Epithelial cell of proximal tubule (primary cell): Measurements from ENCODE around the gene TMX2. TPM values are rescaled to one million over a fixed set of nuclear protein-coding genes. Genes with fewer than 3 reads are reported as not detected.
A peak's percentile ranks its signal among the peaks of the same experiment; 100 is the strongest.

ENCODE experiments used
- DNase-seq: peaks from one replicate; pipeline ENCODE4 v3.0.0-alpha.2; 2011; ENCODE audit warnings: low read depth
- H3K4me3 ChIP-seq: 2 replicates; pipeline ENCODE4 v1.5.1; 2011; ENCODE audit warnings: low read depth, mild to moderate bottlenecking, low read length
- total RNA-seq: library from RNA; depleted of rRNA; stranded (reverse); fragments of >200 nt; gene quantifications from 2 replicates; pipeline ENCODE4 v1.2.3, GENCODE V29; 2015
- TF ChIP-seq, protein P1 (sequence below): conservative IDR thresholded peaks from 2 replicates; pipeline ENCODE4 v1.5.1; 2012; ENCODE audit warnings: low read depth, mild to moderate bottlenecking, low read length

TMX2 gene
- total RNA-seq, 1 donor from 2014 or later: 61.8 TPM

DNA sequence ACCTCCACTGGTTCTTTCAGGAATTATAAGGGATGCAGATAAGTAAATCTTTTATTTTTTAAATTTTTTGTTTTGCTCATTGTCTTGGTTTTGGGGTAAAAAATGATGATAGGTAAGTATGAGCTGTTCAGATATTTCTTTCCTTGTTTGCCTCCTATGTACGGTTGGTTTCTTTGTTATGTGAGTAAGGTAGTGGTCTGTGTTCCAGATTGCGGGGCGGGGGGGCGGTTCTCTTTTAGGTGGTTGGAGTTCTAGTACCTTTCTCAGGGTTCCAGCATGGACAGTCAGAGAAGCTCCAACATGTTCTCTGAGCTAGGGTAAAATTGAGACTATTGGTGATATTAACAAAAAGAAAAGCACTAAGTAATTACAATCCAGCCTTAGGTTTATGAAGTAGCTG is 51.6 kb downstream of the TMX2 start:
- TF ChIP-seq, protein P1, sequence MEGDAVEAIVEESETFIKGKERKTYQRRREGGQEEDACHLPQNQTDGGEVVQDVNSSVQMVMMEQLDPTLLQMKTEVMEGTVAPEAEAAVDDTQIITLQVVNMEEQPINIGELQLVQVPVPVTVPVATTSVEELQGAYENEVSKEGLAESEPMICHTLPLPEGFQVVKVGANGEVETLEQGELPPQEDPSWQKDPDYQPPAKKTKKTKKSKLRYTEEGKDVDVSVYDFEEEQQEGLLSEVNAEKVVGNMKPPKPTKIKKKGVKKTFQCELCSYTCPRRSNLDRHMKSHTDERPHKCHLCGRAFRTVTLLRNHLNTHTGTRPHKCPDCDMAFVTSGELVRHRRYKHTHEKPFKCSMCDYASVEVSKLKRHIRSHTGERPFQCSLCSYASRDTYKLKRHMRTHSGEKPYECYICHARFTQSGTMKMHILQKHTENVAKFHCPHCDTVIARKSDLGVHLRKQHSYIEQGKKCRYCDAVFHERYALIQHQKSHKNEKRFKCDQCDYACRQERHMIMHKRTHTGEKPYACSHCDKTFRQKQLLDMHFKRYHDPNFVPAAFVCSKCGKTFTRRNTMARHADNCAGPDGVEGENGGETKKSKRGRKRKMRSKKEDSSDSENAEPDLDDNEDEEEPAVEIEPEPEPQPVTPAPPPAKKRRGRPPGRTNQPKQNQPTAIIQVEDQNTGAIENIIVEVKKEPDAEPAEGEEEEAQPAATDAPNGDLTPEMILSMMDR: no peak
- no peak for DNase-seq
- H3K4me3 ChIP-seq: peak overlapping the region; percentile 65

- peak overlapping the region; percentile 65 for H3K4me3 ChIP-seq
- DNase-seq: no peak
- TF ChIP-seq, protein P1: no peak
Measured at GRCh38 chr11:57764566-57764965, 52.2 kb downstream of the TMX2 start.

DNA sequence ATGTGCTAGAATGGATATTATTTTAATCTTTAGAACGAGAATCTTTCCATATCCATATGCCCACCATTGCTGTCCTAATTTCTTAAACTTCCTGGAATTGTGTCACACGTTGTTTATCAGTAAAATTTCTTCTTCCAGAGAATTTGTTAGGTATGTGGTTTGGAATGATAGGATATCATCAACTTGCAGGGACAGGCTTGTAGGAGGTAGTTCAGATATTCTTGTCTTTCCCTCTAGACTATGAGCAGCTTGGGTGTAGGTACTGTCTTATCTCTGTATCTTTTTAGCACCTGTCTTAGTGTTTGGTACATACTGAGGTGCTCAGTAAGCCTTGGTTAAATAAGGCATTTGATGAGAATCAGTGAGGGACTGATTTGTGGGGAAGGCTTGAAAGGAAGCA is 52.6 kb downstream of the TMX2 start:
- DNase-seq: no peak
- TF ChIP-seq, protein P1: no peak
- peak overlapping the region; percentile 65 for H3K4me3 ChIP-seq

DNA sequence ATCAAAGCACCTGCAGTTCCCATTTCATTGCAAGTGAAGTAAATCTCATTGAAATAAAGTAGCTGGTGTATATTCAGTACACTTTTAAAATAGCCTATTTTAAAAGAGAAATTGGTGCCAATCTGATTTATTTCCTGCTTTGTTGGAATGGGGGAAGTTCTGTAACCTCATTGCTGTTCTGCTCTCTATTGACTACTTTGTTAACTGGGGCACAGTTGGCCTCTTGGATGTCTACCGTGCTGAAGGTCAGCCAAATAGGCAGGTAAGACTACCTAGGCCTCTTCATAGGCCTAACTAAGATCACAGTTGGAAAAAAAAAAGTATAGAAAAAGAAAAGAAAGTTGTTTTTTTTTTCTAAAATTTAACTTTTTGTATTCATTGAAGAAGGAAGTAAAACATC is 58.4 kb downstream of the TMX2 start:
- no peak for DNase-seq
- TF ChIP-seq, protein P1: no peak
- H3K4me3 ChIP-seq: no peak overlapping the region

- no peak overlapping the region for H3K4me3 ChIP-seq
- TF ChIP-seq, protein P1: no peak
- DNase-seq: no peak
Measured at GRCh38 chr11:57771365-57771764, 59.0 kb downstream of the TMX2 start.

GRCh38 chr11:57772562-57772961 is 60.2 kb downstream of the TMX2 start:
- DNase-seq: no peak
- TF ChIP-seq, protein P1: no peak
- H3K4me3 ChIP-seq: no peak overlapping the region

DNA sequence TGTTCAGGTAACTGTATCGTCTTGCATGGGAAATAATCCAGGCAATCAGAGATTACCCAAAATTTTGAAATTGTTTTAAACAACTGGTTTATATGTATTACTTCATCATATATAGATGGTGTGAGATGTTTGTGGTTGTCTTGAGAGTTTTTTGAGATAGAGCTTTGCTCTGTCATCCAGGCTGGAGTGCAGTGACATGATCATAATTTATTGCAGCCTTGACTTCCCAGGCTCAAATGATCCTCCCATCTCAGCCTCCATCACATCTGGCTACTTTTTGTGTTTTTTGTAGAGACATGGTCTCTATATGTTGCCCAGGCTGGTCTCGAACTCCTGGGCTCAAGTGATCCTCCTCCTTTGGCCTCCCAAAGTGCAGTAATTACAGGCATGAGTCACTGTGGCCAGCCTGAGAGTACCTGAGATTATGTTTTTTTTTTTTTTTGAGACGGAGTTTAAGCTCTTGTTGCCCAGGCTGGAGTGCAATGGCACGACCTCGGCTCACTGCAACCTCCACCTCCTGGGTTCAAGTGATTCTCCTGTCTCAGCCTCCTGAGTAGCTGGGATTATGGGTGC is 60.7 kb downstream of the TMX2 start:
- DNase-seq: no peak
- TF ChIP-seq, protein P1: no peak
- no peak overlapping the region for H3K4me3 ChIP-seq
